GM23338 (cell line): ENCODE measurements around the gene IGSF8. TPM values are rescaled to one million over a fixed set of nuclear protein-coding genes. Genes with fewer than 3 reads are reported as not detected.

Experiments
- ATAC-seq: fragments of 200-7000 bp; cut with Tn5 transposase; 3 replicates; pipeline ENCODE4 v1.9.1; 2020
- DNase-seq: peaks from one replicate; pipeline ENCODE4 v3.0.0-alpha.2; 2015; ENCODE audit warnings: low spot score
- H2AFZ ChIP-seq: fragments of 200-600 bp; sonication (generic); 2 replicates; pipeline ENCODE4 v1.8.0; 2016; ENCODE audit warnings: antibody characterized with exemption, mild to moderate bottlenecking, moderate library complexity
- H3F3A ChIP-seq: fragments of 200-600 bp; sonication (generic); replicated peaks from 2 replicates; pipeline ENCODE4 v1.8.0; 2017; ENCODE audit warnings: antibody characterized with exemption, mixed run types, low read depth
- H3K27ac ChIP-seq: fragments of 200-600 bp; sonication (generic); 2 replicates; pipeline ENCODE4 v1.6.1; 2016; ENCODE audit warnings: low read depth
- H3K27me3 ChIP-seq: fragments of 200-600 bp; sonication (generic); 2 replicates; pipeline ENCODE4 v1.8.0; 2016; ENCODE audit warnings: mild to moderate bottlenecking, mixed run types, moderate library complexity; ENCODE audit not compliant: insufficient read depth
- H3K36me3 ChIP-seq: fragments of 200-600 bp; sonication (generic); 2 replicates; pipeline ENCODE4 v1.8.0; 2016; ENCODE audit warnings: mild to moderate bottlenecking; ENCODE audit not compliant: insufficient read depth
- H3K4me1 ChIP-seq: fragments of 200-600 bp; sonication (generic); 2 replicates; pipeline ENCODE4 v1.8.0; 2016; ENCODE audit warnings: mild to moderate bottlenecking, moderate library complexity; ENCODE audit not compliant: insufficient read depth
- H3K4me2 ChIP-seq: fragments of 200-600 bp; sonication (generic); 2 replicates; pipeline ENCODE4 v1.7.1; 2017; ENCODE audit warnings: mixed run types
- H3K4me3 ChIP-seq: fragments of 200-600 bp; sonication (generic); 2 replicates; pipeline ENCODE4 v1.6.1; 2016; ENCODE audit warnings: mixed run types
- H3K79me2 ChIP-seq: fragments of 200-600 bp; sonication (generic); replicated peaks from 2 replicates; pipeline ENCODE4 v1.8.0; 2017; ENCODE audit warnings: mild to moderate bottlenecking; ENCODE audit not compliant: insufficient read depth
- H3K9me2 ChIP-seq: fragments of 200-600 bp; sonication (generic); 2 replicates; pipeline ENCODE4 v1.8.0; 2017; ENCODE audit not compliant: insufficient read depth
- H4K20me1 ChIP-seq: fragments of 200-600 bp; sonication (generic); replicated peaks from 2 replicates; pipeline ENCODE4 v1.8.0; 2017; ENCODE audit warnings: mild to moderate bottlenecking; ENCODE audit not compliant: insufficient read depth
- H3K27ac Mint-ChIP-seq: 2 replicates; pipeline ENCODE4 v1.8.0; 2020; ENCODE audit warnings: inconsistent platforms, mild to moderate bottlenecking, moderate library complexity, mixed read lengths
- H3K27me3 Mint-ChIP-seq: 3 replicates; pipeline ENCODE4 v1.8.0; 2022; ENCODE audit warnings: low read depth, mild to moderate bottlenecking, moderate library complexity, mixed read lengths, inconsistent platforms; ENCODE audit not compliant: insufficient read depth, poor library complexity
- H3K36me3 Mint-ChIP-seq: 3 replicates; pipeline ENCODE4 v1.8.0; 2021; ENCODE audit warnings: low read depth, mild to moderate bottlenecking, inconsistent platforms, moderate library complexity, mixed read lengths
- H3K4me1 Mint-ChIP-seq: 3 replicates; pipeline ENCODE4 v1.8.0; 2020; ENCODE audit warnings: mild to moderate bottlenecking, inconsistent platforms, mixed read lengths
- H3K4me3 Mint-ChIP-seq: 3 replicates; pipeline ENCODE4 v1.8.0; 2021; ENCODE audit warnings: moderate library complexity, mild to moderate bottlenecking, inconsistent platforms, mixed read lengths
- H3K9me3 Mint-ChIP-seq: 3 replicates; pipeline ENCODE4 v1.8.0; 2020; ENCODE audit warnings: moderate library complexity, mild to moderate bottlenecking, inconsistent platforms, mixed read lengths
- CREB1 ChIP-seq: fragments of 250-450 bp; sonication (Bioruptor Pico); IDR thresholded peaks from 2 replicates; pipeline ENCODE4 v1.5.0; 2020; ENCODE audit warnings: low read depth, mild to moderate bottlenecking, moderate library complexity
- EZH2 ChIP-seq: fragments of 200-600 bp; sonication (generic); IDR thresholded peaks from one replicate; pipeline ENCODE4 v1.8.0; 2017; ENCODE audit warnings: antibody characterized with exemption, mild to moderate bottlenecking, low read depth; ENCODE audit not compliant: unreplicated experiment
- EZH2phosphoT487 ChIP-seq: fragments of 200-600 bp; sonication (generic); IDR thresholded peaks from one replicate; pipeline ENCODE4 v1.8.1; 2018; ENCODE audit warnings: antibody characterized with exemption; ENCODE audit not compliant: unreplicated experiment
- JUNB ChIP-seq: IDR thresholded peaks from one replicate; pipeline ENCODE4 v1.6.1; 2016; ENCODE audit warnings: antibody characterized with exemption; ENCODE audit not compliant: unreplicated experiment
- NANOG ChIP-seq: IDR thresholded peaks from 2 replicates; pipeline ENCODE4 v1.6.1; 2016; ENCODE audit warnings: antibody characterized with exemption, borderline replicate concordance
- POLR2AphosphoS5 ChIP-seq: IDR thresholded peaks from 2 replicates; pipeline ENCODE4 v1.6.1; 2016; ENCODE audit warnings: antibody characterized with exemption, low read depth
- REST ChIP-seq: IDR thresholded peaks from one replicate; pipeline ENCODE4 v1.6.1; 2018; ENCODE audit warnings: antibody characterized with exemption; ENCODE audit not compliant: unreplicated experiment
- STAT1 ChIP-seq: IDR thresholded peaks from one replicate; pipeline ENCODE4 v1.6.1; 2016; ENCODE audit warnings: antibody characterized with exemption; ENCODE audit not compliant: unreplicated experiment
- ZNF114 ChIP-seq: fragments of 250-450 bp; sonication (Bioruptor Pico); IDR thresholded peaks from 2 replicates; pipeline ENCODE4 v1.5.0; 2020; ENCODE audit warnings: mild to moderate bottlenecking, moderate library complexity
- ZNF331 ChIP-seq: fragments of 250-450 bp; sonication (Bioruptor Pico); IDR thresholded peaks from 2 replicates; pipeline ENCODE4 v1.5.0; 2020; ENCODE audit warnings: low read depth, mild to moderate bottlenecking, moderate library complexity
- ZNF462 ChIP-seq: fragments of 250-450 bp; sonication (Bioruptor Pico); IDR thresholded peaks from 2 replicates; pipeline ENCODE4 v1.5.0; 2020; ENCODE audit warnings: mild to moderate bottlenecking, moderate library complexity
- polyA plus RNA-seq: library from polyadenylated mRNA; unstranded; fragments of >200 nt; fragmentation: Nextera tagmentation; extraction: Ambion mirVana; gene quantifications from 2 replicates; pipeline ENCODE4 v1.2.1, GENCODE V29; 2016
- total RNA-seq: library from RNA; depleted of rRNA; stranded (reverse); fragments of >200 nt; shearing (Covaris generic); gene quantifications from 2 replicates; pipeline ENCODE4 v1.2.3, GENCODE V29; 2014
- TF ChIP-seq, protein P1 (sequence below): IDR thresholded peaks from 2 replicates; pipeline ENCODE4 v1.6.1; 2016; ENCODE audit warnings: antibody characterized with exemption
- TF ChIP-seq, protein P2 (sequence below), 2 experiments: fragments of 200-600 bp in 1 of 2; sonication (generic) in 1 of 2; conservative IDR thresholded peaks; 2 replicates each; pipeline versions ENCODE4 v1.5.1 to v1.6.1; 2016 to 2017; ENCODE audit warnings: antibody characterized with exemption in 2 of 2, low read depth in 2 of 2, mild to moderate bottlenecking in 2 of 2, moderate library complexity in 1 of 2

IGSF8 gene
- total and polyA plus RNA-seq, 2 experiments from 2014 or later, result 38.4 to 120 TPM

GRCh38 chr1:160087118-160087662 lies 11.2 kb downstream of the IGSF8 start:
- TF ChIP-seq ZNF114 (no peak), NANOG (no peak), ZNF462 (no peak), JUNB (no peak), STAT1 (no peak), ZNF331 (CRISPR knock-in tag) (no peak), EZH2 (no peak), POLR2AphosphoS5 (no peak), CREB1 (CRISPR knock-in tag) (no peak), EZH2phosphoT487 (no peak), REST (no peak)
- TF ChIP-seq, protein P1, sequence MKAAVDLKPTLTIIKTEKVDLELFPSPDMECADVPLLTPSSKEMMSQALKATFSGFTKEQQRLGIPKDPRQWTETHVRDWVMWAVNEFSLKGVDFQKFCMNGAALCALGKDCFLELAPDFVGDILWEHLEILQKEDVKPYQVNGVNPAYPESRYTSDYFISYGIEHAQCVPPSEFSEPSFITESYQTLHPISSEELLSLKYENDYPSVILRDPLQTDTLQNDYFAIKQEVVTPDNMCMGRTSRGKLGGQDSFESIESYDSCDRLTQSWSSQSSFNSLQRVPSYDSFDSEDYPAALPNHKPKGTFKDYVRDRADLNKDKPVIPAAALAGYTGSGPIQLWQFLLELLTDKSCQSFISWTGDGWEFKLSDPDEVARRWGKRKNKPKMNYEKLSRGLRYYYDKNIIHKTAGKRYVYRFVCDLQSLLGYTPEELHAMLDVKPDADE, result no peak
- TF ChIP-seq, protein P2, sequence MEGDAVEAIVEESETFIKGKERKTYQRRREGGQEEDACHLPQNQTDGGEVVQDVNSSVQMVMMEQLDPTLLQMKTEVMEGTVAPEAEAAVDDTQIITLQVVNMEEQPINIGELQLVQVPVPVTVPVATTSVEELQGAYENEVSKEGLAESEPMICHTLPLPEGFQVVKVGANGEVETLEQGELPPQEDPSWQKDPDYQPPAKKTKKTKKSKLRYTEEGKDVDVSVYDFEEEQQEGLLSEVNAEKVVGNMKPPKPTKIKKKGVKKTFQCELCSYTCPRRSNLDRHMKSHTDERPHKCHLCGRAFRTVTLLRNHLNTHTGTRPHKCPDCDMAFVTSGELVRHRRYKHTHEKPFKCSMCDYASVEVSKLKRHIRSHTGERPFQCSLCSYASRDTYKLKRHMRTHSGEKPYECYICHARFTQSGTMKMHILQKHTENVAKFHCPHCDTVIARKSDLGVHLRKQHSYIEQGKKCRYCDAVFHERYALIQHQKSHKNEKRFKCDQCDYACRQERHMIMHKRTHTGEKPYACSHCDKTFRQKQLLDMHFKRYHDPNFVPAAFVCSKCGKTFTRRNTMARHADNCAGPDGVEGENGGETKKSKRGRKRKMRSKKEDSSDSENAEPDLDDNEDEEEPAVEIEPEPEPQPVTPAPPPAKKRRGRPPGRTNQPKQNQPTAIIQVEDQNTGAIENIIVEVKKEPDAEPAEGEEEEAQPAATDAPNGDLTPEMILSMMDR (conservative IDR thresholded peaks at IDR 0.05; ENCODE audit: low read depth in 2 of 2), result no peak
- Histone ChIP-seq H3F3A (peaks cover 5% of the 10 kb centered on the region), H3K4me1 (no peaks in the 10 kb centered on the region), H3K4me2 (no peak overlapping the region), H3K36me3 (no peaks in the 10 kb centered on the region; the same call in 1 of the 2 replicates), H4K20me1 (no peaks in the 10 kb centered on the region; the same call in 1 of the 2 replicates), H3K27me3 (peaks cover 29% of the 10 kb centered on the region), H2AFZ (no peak overlapping the region), H3K4me3 (no peak overlapping the region), H3K79me2 (no peaks in the 10 kb centered on the region), H3K9me2 (no peaks in the 10 kb centered on the region), H3K27ac (no peak overlapping the region)
- peaks cover 37% of the 10 kb centered on the region for H3K27me3 Mint-ChIP-seq
- H3K9me3 Mint-ChIP-seq, result no peaks in the 10 kb centered on the region; the same call in 2 of the 3 replicates
- H3K27ac Mint-ChIP-seq, result no peak overlapping the region
- H3K4me3 Mint-ChIP-seq, result no peak overlapping the region
- peaks cover 25% of the 10 kb centered on the region for H3K36me3 Mint-ChIP-seq
- DNase-seq (no peak), ATAC-seq (no peak)
- peaks cover 17% of the 10 kb centered on the region for H3K4me1 Mint-ChIP-seq
